Stimulated activated naive CD8-positive, alpha-beta T cell treated with anti-CD3 and anti-CD28 coated beads, Interleukin-15, amount 100 ng/mL, for 72 hours (primary cell): Measurements from ENCODE around the gene SPARC.
"Not testable (repeated sequence)": the region's sequence is repeated elsewhere in the genome, so short reads cannot be mapped to it uniquely, and the experiment has no call there.

Source experiments
- ATAC-seq: fragments of 150-1000 bp; cut with Tn5 transposase; 2 replicates; pipeline ENCODE4 v1.10.0; 2021; ENCODE audit warnings: mild to moderate bottlenecking, moderate library complexity
- DNase-seq, 2 donors: peaks; one replicate each; pipeline ENCODE4 v3.0.0; 2021 to 2022
- H3K27ac Mint-ChIP-seq, 2 donors: one replicate each; pipeline ENCODE4 v1.8.0; 2022; ENCODE audit warnings: mild to moderate bottlenecking in 2 of 2, mixed read lengths in 2 of 2, moderate library complexity in 2 of 2
- H3K27me3 Mint-ChIP-seq: one replicate; pipeline ENCODE4 v1.8.0; 2022; ENCODE audit warnings: mixed read lengths
- H3K4me1 Mint-ChIP-seq: one replicate; pipeline ENCODE4 v1.8.0; 2022; ENCODE audit warnings: mild to moderate bottlenecking, mixed read lengths
- H3K4me3 Mint-ChIP-seq, 2 donors: one replicate each; pipeline ENCODE4 v1.8.0; 2022; ENCODE audit warnings: mild to moderate bottlenecking in 2 of 2, mixed read lengths in 2 of 2, moderate library complexity in 1 of 2
- H3K9me3 Mint-ChIP-seq, 2 donors: one replicate each; pipeline ENCODE4 v1.8.0; 2022; ENCODE audit warnings: mixed read lengths in 2 of 2

The SPARC gene

GRCh38 chr5:151686674-151687407 lies at the start of gene SPARC:
TSS of gene SPARC (minus strand) at chr5:151686915. CDS start at chr5:151676188, 10,727 bp downstream.
- ATAC-seq (peak; percentile 75), DNase-seq (no peak)
- Mint-ChIP-seq H3K9me3 (no peaks in the 10 kb centered on the region), H3K4me1 (peaks cover 13% of the 10 kb centered on the region), H3K27ac (no peak within 1 kb of the TSS), H3K27me3 (peaks cover 43% of the 10 kb centered on the region), H3K4me3 (peak within 1 kb of the TSS; percentile 5 to 53)

DNA sequence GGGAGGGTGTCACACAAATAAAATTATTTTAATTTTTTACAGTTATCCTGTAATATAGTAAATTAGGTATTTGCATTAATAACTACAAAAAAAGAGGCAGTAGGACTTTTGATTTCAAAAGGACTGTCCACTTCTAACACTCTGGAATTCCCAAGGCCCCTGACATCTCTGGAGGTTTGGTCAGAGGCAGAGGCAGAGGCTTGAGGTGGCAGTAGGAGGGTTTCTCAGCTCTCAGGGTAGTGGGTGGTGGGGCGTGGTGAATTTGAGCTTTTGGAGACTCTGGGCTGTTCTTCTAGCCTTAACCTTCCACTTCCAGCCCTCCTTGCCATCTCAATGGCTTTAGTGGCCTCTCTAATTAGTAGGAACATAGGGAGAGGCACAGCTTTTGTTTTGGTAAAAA lies 48.9 kb upstream of the SPARC start:
- ATAC-seq (no peak), DNase-seq (no peak)
- peaks cover 10% of the 10 kb centered on the region for H3K4me1 Mint-ChIP-seq
- H3K27me3 Mint-ChIP-seq = no peaks in the 10 kb centered on the region
- H3K4me3 Mint-ChIP-seq = no peak overlapping the region
- H3K9me3 Mint-ChIP-seq = no peaks in the 10 kb centered on the region
- peak overlapping the region in 1 of 2 donors; percentile 48 for H3K27ac Mint-ChIP-seq

DNA sequence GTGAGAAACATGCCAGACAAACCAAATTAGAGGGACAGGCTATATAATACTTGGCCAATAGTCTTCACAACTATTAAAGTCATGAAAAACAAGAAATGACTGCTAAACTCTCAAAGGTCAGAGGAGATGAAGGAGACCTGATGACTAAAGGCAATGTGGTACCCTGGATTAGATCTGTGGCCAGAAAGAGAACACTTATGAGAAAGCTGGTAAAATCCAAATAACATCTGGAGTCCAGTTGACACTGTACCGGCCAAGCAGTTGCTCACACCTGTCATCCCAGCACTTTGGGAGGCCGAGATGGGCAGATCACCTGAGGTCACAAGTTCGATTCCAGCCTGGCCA lies 47.3 kb upstream of the SPARC start:
- no peaks in the 10 kb centered on the region for H3K4me1 Mint-ChIP-seq
- no peak for DNase-seq
- ATAC-seq = no peak
- H3K27me3 Mint-ChIP-seq = no peaks in the 10 kb centered on the region
- no peak overlapping the region for H3K4me3 Mint-ChIP-seq
- H3K27ac Mint-ChIP-seq = no peak overlapping the region
- H3K9me3 Mint-ChIP-seq = peaks cover 6 to 12% of the 10 kb centered on the region in 2 donors

DNA sequence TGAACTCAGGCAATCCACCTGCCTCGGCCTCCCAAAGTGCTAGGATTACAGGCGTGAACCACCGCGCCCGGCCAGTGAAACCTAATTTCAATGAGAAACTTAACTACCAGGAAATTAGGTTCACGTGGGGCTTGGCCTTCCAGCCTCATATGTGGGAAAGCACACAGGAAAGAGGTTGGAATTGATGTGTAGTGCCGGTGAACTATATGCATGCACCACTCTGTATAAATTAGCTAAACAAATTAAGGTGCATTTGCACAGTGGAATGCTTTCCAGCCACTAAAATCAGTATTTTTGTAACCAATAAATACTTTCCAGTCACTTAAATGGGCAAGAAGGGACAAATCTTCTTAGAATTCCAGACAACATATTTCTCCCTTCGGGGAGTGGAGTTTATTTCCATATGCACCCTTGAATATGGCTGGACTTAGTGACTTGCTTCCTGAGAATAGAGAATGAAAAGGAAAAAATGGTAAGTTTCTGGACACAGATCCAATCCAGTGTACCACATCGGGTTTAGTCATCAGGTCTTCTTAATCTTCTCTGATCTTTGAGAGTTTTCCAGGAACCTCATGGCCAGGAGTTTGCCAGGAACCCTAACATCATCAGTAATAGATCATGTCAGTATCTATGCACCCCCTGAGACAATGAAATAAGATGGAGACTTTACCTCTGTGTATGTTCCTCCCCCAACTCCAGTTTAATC lies 46.8 kb upstream of the SPARC start:
- no peak for DNase-seq
- Mint-ChIP-seq H3K9me3 (peaks cover 6 to 12% of the 10 kb centered on the region in 2 donors), H3K27me3 (no peaks in the 10 kb centered on the region), H3K4me3 (no peak overlapping the region), H3K4me1 (no peaks in the 10 kb centered on the region), H3K27ac (no peak overlapping the region)
- ATAC-seq = no peak

GRCh38 chr5:151730381-151730780 lies 43.7 kb upstream of the SPARC start:
- no peak overlapping the region for H3K4me3 Mint-ChIP-seq
- peaks cover 6 to 12% of the 10 kb centered on the region in 2 donors for H3K9me3 Mint-ChIP-seq
- ATAC-seq (no peak), DNase-seq (no peak)
- H3K27me3 Mint-ChIP-seq = no peaks in the 10 kb centered on the region
- H3K4me1 Mint-ChIP-seq = no peaks in the 10 kb centered on the region
- no peak overlapping the region for H3K27ac Mint-ChIP-seq

DNA sequence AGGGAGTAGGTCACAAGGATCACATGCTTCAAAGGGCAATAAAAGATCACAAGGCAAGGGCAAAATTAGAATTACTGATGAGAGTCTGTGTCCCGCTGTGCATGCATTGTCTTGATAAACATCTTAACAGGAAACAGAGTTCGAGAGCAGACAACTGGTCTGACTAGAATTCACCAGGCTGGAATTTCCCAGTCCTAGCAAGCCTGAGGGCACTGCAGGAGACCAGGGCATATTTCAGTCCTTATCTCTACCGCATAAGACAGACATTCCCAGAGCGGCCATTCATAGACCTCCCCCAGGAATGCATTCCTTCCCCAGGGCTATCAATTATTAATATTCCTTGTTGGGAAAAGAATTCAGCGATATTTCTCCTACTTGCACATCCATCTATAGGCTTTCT lies 42.9 kb upstream of the SPARC start:
- not testable (repeated sequence) for H3K4me3 Mint-ChIP-seq, DNase-seq, H3K27me3 Mint-ChIP-seq, H3K27ac Mint-ChIP-seq, H3K4me1 Mint-ChIP-seq, ATAC-seq
- peaks cover 6 to 12% of the 10 kb centered on the region in 2 donors for H3K9me3 Mint-ChIP-seq

- no peak overlapping the region for H3K27ac Mint-ChIP-seq
- peaks cover 0 to 3% of the 10 kb centered on the region in 2 donors for H3K9me3 Mint-ChIP-seq
- ATAC-seq (no peak), DNase-seq (no peak)
- H3K27me3 Mint-ChIP-seq = no peaks in the 10 kb centered on the region
- H3K4me3 Mint-ChIP-seq = no peak overlapping the region
- peaks cover 13% of the 10 kb centered on the region for H3K4me1 Mint-ChIP-seq
These were observed 37.6 kb upstream of the SPARC start for GRCh38 chr5:151724360-151724759.

DNA sequence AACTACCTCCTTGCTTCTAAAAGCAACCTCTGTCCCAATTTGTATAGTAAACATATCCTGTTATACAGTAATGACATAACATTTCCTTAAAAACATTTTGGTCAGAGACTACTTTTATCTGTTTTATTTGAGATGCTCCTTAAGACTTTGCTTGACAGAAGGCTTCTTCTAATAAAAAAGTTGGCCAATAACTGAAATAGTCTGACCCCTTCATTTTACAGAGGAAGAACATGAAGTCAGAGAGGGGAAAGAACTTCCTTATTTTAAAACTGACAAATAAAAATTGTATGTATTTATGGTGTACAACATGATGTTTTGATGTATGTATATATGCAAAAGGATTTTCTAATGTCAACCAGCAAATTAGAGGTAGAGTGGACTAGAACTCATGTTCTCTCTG lies 35.8 kb upstream of the SPARC start:
- peaks cover 13% of the 10 kb centered on the region for H3K4me1 Mint-ChIP-seq
- DNase-seq (no peak), ATAC-seq (no peak)
- H3K9me3 Mint-ChIP-seq = no peaks in the 10 kb centered on the region
- no peak overlapping the region for H3K27ac Mint-ChIP-seq
- no peaks in the 10 kb centered on the region for H3K27me3 Mint-ChIP-seq
- no peak overlapping the region for H3K4me3 Mint-ChIP-seq

DNA sequence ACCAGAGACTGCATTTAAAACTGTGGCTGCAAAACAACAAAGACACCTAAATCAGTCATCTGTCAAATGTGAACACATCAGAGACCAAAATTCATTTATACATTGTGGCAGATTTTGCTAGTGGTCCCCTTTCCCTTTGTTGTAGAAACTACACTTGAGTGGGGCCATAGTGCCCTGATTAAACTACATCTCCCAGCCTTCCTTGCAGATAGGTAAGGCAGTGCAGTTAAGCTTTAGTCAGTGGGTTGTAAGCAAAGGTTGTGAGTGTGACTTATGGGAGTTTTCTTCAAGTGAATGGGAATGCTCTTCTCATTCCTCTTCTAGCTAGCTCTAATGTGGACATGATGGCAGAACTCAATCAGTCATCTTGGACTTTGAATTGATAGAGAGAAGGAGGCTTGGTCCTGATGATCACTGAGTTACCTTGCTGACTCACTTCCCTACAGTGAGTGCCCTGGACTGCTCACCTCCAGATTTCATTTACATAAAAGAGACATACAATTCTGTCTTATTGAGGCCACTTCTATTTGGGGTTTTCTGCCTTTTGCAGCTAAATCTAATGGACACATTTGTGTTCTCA lies 35.2 kb upstream of the SPARC start:
- ATAC-seq = no peak
- Mint-ChIP-seq H3K4me1 (peaks cover 13% of the 10 kb centered on the region), H3K4me3 (no peak overlapping the region)

GRCh38 chr5:151721087-151721646 lies 34.5 kb upstream of the SPARC start:
- ATAC-seq (peak; percentile 89), DNase-seq (peak in 1 of 2 donors; percentile 18)
- H3K4me3 Mint-ChIP-seq = no peak overlapping the region
- H3K27ac Mint-ChIP-seq = peak overlapping the region in 1 of 2 donors; percentile 31
- H3K9me3 Mint-ChIP-seq = no peaks in the 10 kb centered on the region
- peaks cover 13% of the 10 kb centered on the region for H3K4me1 Mint-ChIP-seq
- no peaks in the 10 kb centered on the region for H3K27me3 Mint-ChIP-seq

More for the DNA sequence above, 35.2 kb upstream of the SPARC start:
- peak overlapping the region in 1 of 2 donors; percentile 14 for H3K27ac Mint-ChIP-seq
- no peaks in the 10 kb centered on the region for H3K9me3 Mint-ChIP-seq
- no peaks in the 10 kb centered on the region for H3K27me3 Mint-ChIP-seq
- DNase-seq = no peak

DNA sequence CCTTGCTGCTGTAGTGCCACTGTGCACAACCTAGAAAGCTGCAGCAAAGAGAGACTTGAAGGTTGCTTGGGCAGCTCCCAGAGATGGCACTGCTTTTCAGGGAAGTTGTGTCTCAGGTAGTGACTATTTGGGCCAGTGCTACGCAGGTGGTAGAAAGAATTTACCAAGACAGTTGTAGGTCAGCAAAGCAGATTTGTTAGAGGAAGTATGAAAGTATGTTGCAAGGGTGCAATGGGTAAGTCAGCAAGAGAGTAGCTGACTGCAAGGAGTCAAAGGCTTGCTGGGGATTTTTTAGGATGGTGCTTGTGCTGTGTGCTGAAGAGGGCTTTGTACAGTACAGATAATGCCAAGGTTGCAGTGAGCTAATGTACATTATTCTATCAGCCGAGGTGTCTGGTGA lies 33.5 kb upstream of the SPARC start:
- no peak overlapping the region for H3K27ac Mint-ChIP-seq

DNA sequence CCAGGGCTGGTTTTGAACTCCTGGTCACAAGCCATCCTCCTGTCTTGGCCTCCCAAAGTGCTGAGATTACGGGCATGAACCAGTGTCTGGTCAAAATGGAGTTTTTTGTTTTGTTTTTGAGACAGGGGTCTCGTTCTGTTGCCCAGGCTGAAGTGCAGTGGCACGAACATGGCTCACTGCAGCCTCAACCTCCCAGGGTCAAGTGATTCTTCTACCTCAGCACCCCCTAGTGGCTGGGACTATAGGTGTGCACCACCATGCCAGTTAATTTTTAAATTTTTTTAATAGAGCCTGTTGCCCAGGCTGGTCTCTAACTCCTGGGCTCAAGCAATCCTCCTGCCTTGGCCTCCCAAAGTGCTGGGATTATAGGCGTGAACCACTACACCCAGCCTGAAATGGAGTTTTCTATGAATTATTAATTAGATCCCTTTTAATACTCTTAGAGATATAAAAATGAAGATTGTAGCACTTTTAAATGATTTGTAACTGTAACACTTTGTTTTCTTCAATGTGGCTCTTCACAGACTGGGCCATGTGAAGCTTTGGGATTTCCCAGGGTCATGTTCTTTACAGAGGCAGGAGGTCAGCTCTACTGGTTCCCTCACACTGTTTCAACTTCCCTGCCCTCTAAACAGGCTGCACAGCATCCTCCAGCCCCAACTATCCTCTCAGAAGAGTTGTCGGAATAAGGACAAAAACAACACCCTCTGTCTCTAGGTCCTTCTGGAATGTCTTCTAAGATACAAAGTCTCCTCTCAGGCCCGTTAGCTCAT lies 32.7 kb upstream of the SPARC start:
- Mint-ChIP-seq H3K4me1 (peaks cover 13% of the 10 kb centered on the region), H3K9me3 (no peaks in the 10 kb centered on the region), H3K4me3 (no peak overlapping the region), H3K27ac (no peak overlapping the region), H3K27me3 (no peaks in the 10 kb centered on the region)
- ATAC-seq (peak; percentile 51), DNase-seq (peak; percentile 14 to 22)

More for the DNA sequence above, 33.5 kb upstream of the SPARC start:
- ATAC-seq (no peak), DNase-seq (no peak)
- H3K4me1 Mint-ChIP-seq = peaks cover 13% of the 10 kb centered on the region
- no peak overlapping the region for H3K4me3 Mint-ChIP-seq
- no peaks in the 10 kb centered on the region for H3K27me3 Mint-ChIP-seq
- no peaks in the 10 kb centered on the region for H3K9me3 Mint-ChIP-seq

GRCh38 chr5:151718646-151719045 lies 31.9 kb upstream of the SPARC start:
- ATAC-seq (no peak), DNase-seq (no peak)
- peaks cover 13% of the 10 kb centered on the region for H3K4me1 Mint-ChIP-seq
- peak overlapping the region in 1 of 2 donors; percentile 75 for H3K27ac Mint-ChIP-seq
- H3K27me3 Mint-ChIP-seq = no peaks in the 10 kb centered on the region
- H3K9me3 Mint-ChIP-seq = no peaks in the 10 kb centered on the region
- no peak overlapping the region for H3K4me3 Mint-ChIP-seq

DNA sequence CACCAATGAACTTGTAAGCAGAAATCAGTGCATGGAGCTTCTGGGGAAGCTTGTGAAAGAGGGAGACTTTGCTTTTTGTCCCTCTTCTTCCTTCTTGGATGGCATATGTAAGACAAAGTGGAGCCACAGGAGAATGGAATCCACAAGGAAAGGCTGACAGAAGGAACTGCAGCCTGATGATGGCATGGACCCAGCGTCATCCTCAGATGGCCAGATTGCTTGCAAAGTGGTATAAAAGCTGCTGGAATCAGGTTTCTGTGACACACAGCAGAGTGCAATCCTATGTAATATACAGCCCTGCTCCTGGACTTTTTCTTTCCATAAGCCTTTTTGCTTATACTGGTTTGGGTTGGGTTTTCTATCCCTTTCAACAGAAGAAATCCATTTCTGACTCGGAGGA lies 31.4 kb upstream of the SPARC start:
- no peak for ATAC-seq
- peak overlapping the region in 1 of 2 donors; percentile 75 for H3K27ac Mint-ChIP-seq
- no peak for DNase-seq
- H3K9me3 Mint-ChIP-seq = no peaks in the 10 kb centered on the region
- no peak overlapping the region for H3K4me3 Mint-ChIP-seq
- peaks cover 13% of the 10 kb centered on the region for H3K4me1 Mint-ChIP-seq
- H3K27me3 Mint-ChIP-seq = peaks cover 2% of the 10 kb centered on the region

- no peak for ATAC-seq
- Mint-ChIP-seq H3K4me3 (no peak overlapping the region), H3K4me1 (peaks cover 13% of the 10 kb centered on the region), H3K27me3 (peaks cover 9% of the 10 kb centered on the region), H3K9me3 (no peaks in the 10 kb centered on the region), H3K27ac (peak overlapping the region in 1 of 2 donors; percentile 8)
- no peak for DNase-seq
These were observed 30.7 kb upstream of the SPARC start for GRCh38 chr5:151717416-151717815.
